ENCODE measurements around the gene KDM5A. TPM values are rescaled to one million over a fixed set of nuclear protein-coding genes. Genes with fewer than 3 reads are reported as not detected.
"Not testable (repeated sequence)": the region's sequence is repeated elsewhere in the genome, so short reads cannot be mapped to it uniquely, and the experiment has no call there.

Gene KDM5A
- total RNA-seq, 1 experiment from 2014 or later, result 56.9 TPM

- Histone ChIP-seq H2BK15ac (ENCODE audit: low read depth, low read length) (no peak overlapping the region), H2BK5ac (ENCODE audit: insufficient read length, low read length) (no peak overlapping the region), H4K8ac (replicated peaks; ENCODE audit: insufficient read length, low read depth, low read length) (no peak overlapping the region), H3K23ac (ENCODE audit: insufficient read length, low read depth, low read length) (no peak overlapping the region), H2AK5ac (ENCODE audit: insufficient read length, low read length) (no peak overlapping the region), H3K9me3 (ENCODE audit: control insufficient read depth, low read depth, low read length) (peaks cover 8% of the 10 kb centered on the region), H3K23me2 (ENCODE audit: insufficient read length, low read depth, low read length, poor library complexity, severe bottlenecking) (no peaks in the 10 kb centered on the region), H4K20me1 (ENCODE audit: control insufficient read depth, insufficient read depth, insufficient read length) (no peaks in the 10 kb centered on the region), H3K79me1 (ENCODE audit: insufficient read depth, low read depth, low read length, poor library complexity, severe bottlenecking) (no peaks in the 10 kb centered on the region), H3K4me1 (ENCODE audit: insufficient read depth, low read length) (no peaks in the 10 kb centered on the region), H3K9ac (ENCODE audit: extremely low read depth, insufficient read length, low read length) (no peak overlapping the region), H3K18ac (ENCODE audit: insufficient read length, low read depth, low read length) (no peak overlapping the region), H3K14ac (ENCODE audit: insufficient read depth, low read length) (no peak overlapping the region), H3T11ph (ENCODE audit: low read length) (no peak overlapping the region), H2BK20ac (ENCODE audit: low read depth, low read length, poor library complexity, severe bottlenecking) (no peak overlapping the region), H3K56ac (ENCODE audit: insufficient read length, low read depth, low read length) (no peak overlapping the region), H2BK12ac (ENCODE audit: insufficient read length, low read depth, low read length) (no peak overlapping the region), H3K4ac (ENCODE audit: low read depth, low read length) (no peak overlapping the region), H2BK120ac (ENCODE audit: low read depth, low read length, poor library complexity, severe bottlenecking) (no peak overlapping the region), H3K27me3 (ENCODE audit: insufficient read depth, low read length) (no peaks in the 10 kb centered on the region), H3K27ac (ENCODE audit: insufficient read length, low read depth, low read length) (no peak overlapping the region), H4K5ac (ENCODE audit: insufficient read length, low read depth, low read length) (no peak overlapping the region), H2AFZ (ENCODE audit: low read length) (no peak overlapping the region), H3K4me2 (ENCODE audit: insufficient read depth, insufficient read length, low read length) (no peak overlapping the region), H4K91ac (ENCODE audit: insufficient read length, low read depth, low read length) (no peak overlapping the region), H3K79me2 (ENCODE audit: insufficient read depth, low read length) (no peaks in the 10 kb centered on the region)
- no peak overlapping the region for H3K27ac Mint-ChIP-seq
- no CpG with 5 or more reads among the region's 3 CpGs for WGBS (ENCODE audit: extremely low coverage, insufficient read length, low lambda C conversion rate)
- peaks cover 0 to 8% of the 10 kb centered on the region in 2 experiments; a peak in 2 of 4 replicates for H3K4me1 Mint-ChIP-seq
- DNase-seq, result peak; percentile 5
- no peak for TF ChIP-seq CTCF (conservative IDR thresholded peaks at IDR 0.05)
- peaks cover 23 to 26% of the 10 kb centered on the region in 2 experiments for H3K9me3 Mint-ChIP-seq
- peaks cover 3 to 17% (median 13%) of the 10 kb centered on the region in 3 experiments; a peak in 6 of 7 replicates for H3K36me3 Mint-ChIP-seq (ENCODE audit: insufficient read depth in 1 of 3, low read depth in 3 of 3)
- H3K27me3 Mint-ChIP-seq (ENCODE audit: low read depth), result peaks cover 14% of the 10 kb centered on the region
- no peak overlapping the region for H3K4me3 Mint-ChIP-seq
Measured at GRCh38 chr12:236445-236844, 152.7 kb downstream of the KDM5A start.

- not testable (repeated sequence) for H3K79me1 ChIP-seq (ENCODE audit: insufficient read depth, low read depth, low read length, poor library complexity, severe bottlenecking); H2AK5ac ChIP-seq (ENCODE audit: insufficient read length, low read length); H3K9ac ChIP-seq (ENCODE audit: extremely low read depth, insufficient read length, low read length); H4K20me1 ChIP-seq (ENCODE audit: control insufficient read depth, insufficient read depth, insufficient read length); H3K9me3 ChIP-seq (ENCODE audit: control insufficient read depth, low read depth, low read length); H3K56ac ChIP-seq (ENCODE audit: insufficient read length, low read depth, low read length); H3K18ac ChIP-seq (ENCODE audit: insufficient read length, low read depth, low read length); H3K79me2 ChIP-seq (ENCODE audit: insufficient read depth, low read length); H3K27ac Mint-ChIP-seq; H2BK12ac ChIP-seq (ENCODE audit: insufficient read length, low read depth, low read length); H2BK20ac ChIP-seq (ENCODE audit: low read depth, low read length, poor library complexity, severe bottlenecking); H3K27ac ChIP-seq (ENCODE audit: insufficient read length, low read depth, low read length); H3K4me1 ChIP-seq (ENCODE audit: insufficient read depth, low read length); H2BK5ac ChIP-seq (ENCODE audit: insufficient read length, low read length); H2AFZ ChIP-seq (ENCODE audit: low read length); H3K27me3 ChIP-seq (ENCODE audit: insufficient read depth, low read length); H3K4ac ChIP-seq (ENCODE audit: low read depth, low read length); H3K4me3 Mint-ChIP-seq; H3K23ac ChIP-seq (ENCODE audit: insufficient read length, low read depth, low read length); H2BK15ac ChIP-seq (ENCODE audit: low read depth, low read length); H2BK120ac ChIP-seq (ENCODE audit: low read depth, low read length, poor library complexity, severe bottlenecking); H3K14ac ChIP-seq (ENCODE audit: insufficient read depth, low read length); DNase-seq; H3K23me2 ChIP-seq (ENCODE audit: insufficient read length, low read depth, low read length, poor library complexity, severe bottlenecking); H4K8ac ChIP-seq (replicated peaks; ENCODE audit: insufficient read length, low read depth, low read length); H3K4me2 ChIP-seq (ENCODE audit: insufficient read depth, insufficient read length, low read length); H4K5ac ChIP-seq (ENCODE audit: insufficient read length, low read depth, low read length); H4K91ac ChIP-seq (ENCODE audit: insufficient read length, low read depth, low read length); H3T11ph ChIP-seq (ENCODE audit: low read length)
- WGBS (ENCODE audit: extremely low coverage, insufficient read length, low lambda C conversion rate), result no CpG with 5 or more reads among the region's 4 CpGs
- Mint-ChIP-seq H3K36me3 (ENCODE audit: insufficient read depth in 1 of 3, low read depth in 3 of 3) (peaks cover 3 to 17% (median 13%) of the 10 kb centered on the region in 3 experiments; a peak in 6 of 7 replicates), H3K4me1 (peaks cover 5 to 13% of the 10 kb centered on the region in 2 experiments), H3K27me3 (ENCODE audit: low read depth) (peaks cover 14% of the 10 kb centered on the region), H3K9me3 (peaks cover 23 to 26% of the 10 kb centered on the region in 2 experiments)
Measured at GRCh38 chr12:235967-236366, 153.2 kb downstream of the KDM5A start.

Data from H9 (cell line).